ENCODE measurements around the gene PPIL1. TPM values are rescaled to one million over a fixed set of nuclear protein-coding genes. Genes with fewer than 3 reads are reported as not detected.

PPIL1 gene
- total RNA-seq, 3 donors from 2014 or later: 7.2 to 14.2 (median 10.5) TPM

DNA sequence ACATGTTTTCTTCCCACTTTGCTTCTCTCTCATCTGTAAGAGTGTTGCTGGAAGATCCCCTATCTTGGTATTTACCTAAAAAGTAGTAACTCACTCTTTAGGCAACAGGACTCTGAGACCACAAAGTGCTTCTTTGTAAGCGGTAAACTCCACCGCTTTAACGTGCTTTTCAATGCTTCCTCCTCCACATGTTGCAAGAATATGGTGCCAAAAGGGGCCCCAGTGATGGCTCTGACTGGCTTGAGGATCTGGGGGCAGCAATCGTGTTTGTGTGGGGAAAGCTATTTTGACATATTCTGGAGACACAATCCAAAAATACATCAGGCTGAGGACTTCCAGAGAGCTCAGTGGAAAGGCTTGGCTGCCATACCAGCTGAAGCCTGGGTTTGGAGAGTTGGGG lies 23.0 kb downstream of the PPIL1 start:
- ATAC-seq (no peak), DNase-seq (no peak)
- intact Hi-C loops (cut with DNase I, micrococcal nuclease): loop anchor here (5.0 to 10.0 kb wide), 3 partner anchors 77 to 237 kb away; no protein-coding TSS in a partner anchor
- H3K9me3 ChIP-seq: peaks cover 2% of the 10 kb centered on the region
- TF ChIP-seq, protein P1, sequence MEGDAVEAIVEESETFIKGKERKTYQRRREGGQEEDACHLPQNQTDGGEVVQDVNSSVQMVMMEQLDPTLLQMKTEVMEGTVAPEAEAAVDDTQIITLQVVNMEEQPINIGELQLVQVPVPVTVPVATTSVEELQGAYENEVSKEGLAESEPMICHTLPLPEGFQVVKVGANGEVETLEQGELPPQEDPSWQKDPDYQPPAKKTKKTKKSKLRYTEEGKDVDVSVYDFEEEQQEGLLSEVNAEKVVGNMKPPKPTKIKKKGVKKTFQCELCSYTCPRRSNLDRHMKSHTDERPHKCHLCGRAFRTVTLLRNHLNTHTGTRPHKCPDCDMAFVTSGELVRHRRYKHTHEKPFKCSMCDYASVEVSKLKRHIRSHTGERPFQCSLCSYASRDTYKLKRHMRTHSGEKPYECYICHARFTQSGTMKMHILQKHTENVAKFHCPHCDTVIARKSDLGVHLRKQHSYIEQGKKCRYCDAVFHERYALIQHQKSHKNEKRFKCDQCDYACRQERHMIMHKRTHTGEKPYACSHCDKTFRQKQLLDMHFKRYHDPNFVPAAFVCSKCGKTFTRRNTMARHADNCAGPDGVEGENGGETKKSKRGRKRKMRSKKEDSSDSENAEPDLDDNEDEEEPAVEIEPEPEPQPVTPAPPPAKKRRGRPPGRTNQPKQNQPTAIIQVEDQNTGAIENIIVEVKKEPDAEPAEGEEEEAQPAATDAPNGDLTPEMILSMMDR (IDR thresholded peaks at IDR 0.05): no peak
- no peaks in the 10 kb centered on the region for H3K36me3 ChIP-seq (ENCODE audit: low read depth)
- peaks cover 5% of the 10 kb centered on the region for H3K4me1 ChIP-seq (ENCODE audit: low read depth)
- no peak overlapping the region for H3K4me3 ChIP-seq

DNA sequence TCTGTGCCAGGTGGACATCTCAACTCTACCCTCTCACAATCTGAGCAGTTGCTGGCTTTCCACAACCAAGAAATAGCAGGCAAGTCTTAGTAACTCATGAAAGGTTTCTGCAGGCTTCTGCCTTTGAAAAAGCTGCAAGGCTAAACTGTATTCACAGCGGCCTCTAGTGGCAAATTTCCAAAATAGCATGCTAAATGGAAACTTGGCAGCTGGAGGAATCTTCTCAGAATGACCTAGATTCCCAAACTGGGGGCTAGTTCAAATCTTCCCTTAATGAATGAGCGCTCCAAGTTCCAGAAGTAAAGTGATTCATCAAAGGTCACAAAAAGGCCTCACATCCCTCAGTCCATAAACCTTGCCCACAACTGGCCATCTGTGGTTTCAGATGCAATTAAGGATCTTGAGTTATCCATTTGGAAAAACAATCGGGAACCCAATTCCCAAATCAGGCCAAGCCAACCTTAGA lies 23.4 kb downstream of the PPIL1 start:
- intact Hi-C loops (cut with DNase I, micrococcal nuclease): loop anchor here (5.0 to 10.0 kb wide), 3 partner anchors 76 to 236 kb away; no protein-coding TSS in a partner anchor
- Histone ChIP-seq H3K4me3 (no peak overlapping the region), H3K36me3 (ENCODE audit: low read depth) (no peaks in the 10 kb centered on the region), H3K4me1 (ENCODE audit: low read depth) (peaks cover 5% of the 10 kb centered on the region), H3K9me3 (peaks cover 2% of the 10 kb centered on the region)
- DNase-seq (peak in 1 of 3 donors; percentile 60), ATAC-seq (peak; percentile 49)
- TF ChIP-seq, protein P1 (IDR thresholded peaks at IDR 0.05): peak; percentile 43

DNA sequence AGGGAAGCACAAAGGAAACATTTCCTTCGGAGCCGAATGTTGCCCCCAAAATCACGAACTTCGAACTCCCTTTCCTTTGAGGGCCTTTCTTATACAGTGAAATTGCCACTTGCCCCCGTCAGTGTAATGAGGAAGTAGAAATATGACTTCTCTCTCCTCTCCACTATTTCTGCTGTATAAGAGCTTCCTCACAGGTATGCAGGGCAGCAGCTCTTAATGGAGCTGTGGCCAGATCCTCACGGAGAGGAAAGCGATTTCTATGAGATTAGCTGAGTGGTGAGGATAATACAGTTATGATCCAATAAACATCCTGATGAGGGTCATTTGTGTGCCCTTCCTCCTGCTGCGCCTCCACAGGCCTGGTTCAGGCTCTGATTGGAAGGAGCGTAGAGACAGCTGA lies 24.6 kb downstream of the PPIL1 start:
- Histone ChIP-seq H3K4me3 (no peak overlapping the region), H3K9me3 (peaks cover 2% of the 10 kb centered on the region), H3K36me3 (ENCODE audit: low read depth) (no peaks in the 10 kb centered on the region), H3K4me1 (ENCODE audit: low read depth) (peaks cover 5% of the 10 kb centered on the region)
- intact Hi-C loops (cut with DNase I, micrococcal nuclease): loop anchor here (5.0 to 10.0 kb wide), 3 partner anchors 75 to 235 kb away; no protein-coding TSS in a partner anchor
- TF ChIP-seq, protein P1 (IDR thresholded peaks at IDR 0.05): no peak
- no peak for DNase-seq
- no peak for ATAC-seq

DNA sequence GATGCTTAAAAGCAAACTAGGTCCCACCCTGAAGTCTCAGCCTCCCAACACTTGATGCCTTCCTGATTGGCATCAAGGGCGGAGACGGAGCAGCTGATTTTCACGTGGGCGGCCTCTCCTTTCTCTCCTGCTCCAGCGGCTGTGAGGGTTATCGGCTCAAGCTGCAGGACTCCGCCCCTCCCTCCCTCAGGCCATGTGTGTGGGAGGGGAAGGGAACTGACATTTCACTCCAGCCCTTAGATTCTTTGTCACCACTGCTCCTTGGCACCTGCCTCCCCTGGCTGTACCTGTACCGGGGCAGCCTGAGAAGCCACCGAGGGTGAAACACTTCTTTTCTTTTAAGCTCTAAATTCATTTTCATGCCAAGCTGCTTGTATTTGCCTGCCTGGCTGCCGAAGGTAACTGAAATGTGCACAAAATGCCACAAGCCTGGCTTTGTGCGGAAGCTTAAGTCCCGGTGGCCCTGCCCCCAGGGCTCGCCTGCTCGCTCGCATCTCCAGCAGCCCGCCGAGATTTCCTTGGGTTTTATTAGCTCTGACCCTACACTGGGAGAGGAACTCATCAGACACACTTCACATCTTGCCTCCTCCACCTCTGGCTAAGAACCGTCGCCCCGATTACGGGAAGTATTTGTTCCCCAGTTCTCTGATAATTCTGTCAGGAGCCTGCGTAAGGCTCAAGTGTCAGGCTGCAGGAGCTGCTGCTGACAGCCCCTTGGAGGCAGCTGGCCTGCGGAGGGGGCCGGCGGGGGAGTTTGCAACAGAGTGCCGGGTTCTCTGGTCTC lies 25.8 kb downstream of the PPIL1 start:
- ATAC-seq (peak; percentile 92), DNase-seq (peak; percentile 75 to 80 (median 79))
- no peaks in the 10 kb centered on the region for H3K36me3 ChIP-seq (ENCODE audit: low read depth)
- intact Hi-C loops (cut with DNase I, micrococcal nuclease): no loop called here
- H3K4me3 ChIP-seq: no peak overlapping the region
- TF ChIP-seq, protein P1 (IDR thresholded peaks at IDR 0.05): no peak
- H3K9me3 ChIP-seq: peaks cover 2% of the 10 kb centered on the region
- H3K4me1 ChIP-seq (ENCODE audit: low read depth): peaks cover 5% of the 10 kb centered on the region

DNA sequence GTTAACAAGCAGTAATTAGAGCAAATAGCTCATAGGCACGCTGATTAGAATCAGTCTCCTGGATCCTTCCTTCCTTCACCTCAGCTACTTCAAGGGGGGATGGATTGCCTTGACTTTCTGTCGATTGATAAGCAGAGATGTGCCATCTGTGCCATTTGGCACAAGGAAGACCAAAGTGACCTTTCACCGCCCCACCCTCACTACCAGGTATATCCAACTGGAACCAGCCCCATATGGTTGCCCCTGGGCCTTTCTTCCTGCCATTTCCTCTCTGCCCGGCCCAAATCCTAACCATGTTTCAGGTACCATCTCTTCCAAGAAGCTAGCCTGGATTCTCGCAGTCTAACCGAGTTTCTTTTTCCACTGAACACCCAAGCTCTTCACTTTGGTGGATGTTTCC lies 26.6 kb downstream of the PPIL1 start:
- ATAC-seq: peak; percentile 19
- TF ChIP-seq, protein P1 (IDR thresholded peaks at IDR 0.05): no peak
- Histone ChIP-seq H3K9me3 (peaks cover 2% of the 10 kb centered on the region), H3K4me3 (no peak overlapping the region), H3K36me3 (ENCODE audit: low read depth) (no peaks in the 10 kb centered on the region), H3K4me1 (ENCODE audit: low read depth) (peaks cover 5% of the 10 kb centered on the region)
- DNase-seq: no peak
- intact Hi-C loops (cut with DNase I, micrococcal nuclease): no loop called here
